Body of pancreas (tissue), 4 donors: ENCODE measurements around the gene SLC12A5. TPM values are rescaled to one million over a fixed set of nuclear protein-coding genes. Genes with fewer than 3 reads are reported as not detected.

ENCODE experiments used
- ATAC-seq: fragments of 150-250 bp; one replicate; pipeline ENCODE4 v1.9.1; 2016
- DNase-seq, 4 donors: peaks; one replicate each; pipeline ENCODE4 v3.0.0-alpha.2; 2019
- H3K27ac ChIP-seq, 4 donors: fragments of 200-600 bp; sonication (generic); 1 replicate in 3 of 4; 2 replicates in 1 of 4; pipeline versions ENCODE4 v1.5.1 to v1.6.1; 2016 to 2019; ENCODE audit warnings: mild to moderate bottlenecking in 1 of 4, mixed read lengths in 1 of 4, moderate library complexity in 1 of 4
- H3K27me3 ChIP-seq, 2 donors: fragments of 200-600 bp; sonication (generic); one replicate each; pipeline ENCODE4 v1.6.0; 2016; ENCODE audit warnings: mild to moderate bottlenecking in 1 of 2
- H3K36me3 ChIP-seq, 2 donors: fragments of 200-600 bp; sonication (generic); replicated peaks in 1 of 2; 2 replicates each; pipeline ENCODE4 v1.5.1; 2016; ENCODE audit warnings: low read depth in 2 of 2; ENCODE audit not compliant: insufficient read depth in 1 of 2
- H3K4me1 ChIP-seq: fragments of 200-600 bp; sonication (generic); one replicate; pipeline ENCODE4 v1.6.0; 2016
- H3K4me3 ChIP-seq, 2 donors: fragments of 200-600 bp; sonication (generic); 1 replicate in 1 of 2; 2 replicates in 1 of 2; pipeline ENCODE4 v1.5.1; 2016 to 2019
- H3K9me3 ChIP-seq, 3 donors: fragments of 200-600 bp; sonication (generic); 1 replicate in 2 of 3; 2 replicates in 1 of 3; pipeline ENCODE4 v1.5.1; 2016
- CTCF ChIP-seq, 7 experiments: fragments of 450-650 bp in 4 of 7; fragments of 200-600 bp in 3 of 7; sonication (generic) in 3 of 7; IDR thresholded peaks; one replicate each; pipeline ENCODE4 v1.5.1; 2016 to 2019; ENCODE audit warnings: antibody characterized with exemption in 7 of 7
- POLR2A ChIP-seq, 3 donors: fragments of 450-650 bp; IDR thresholded peaks; one replicate each; pipeline ENCODE4 v1.6.1; 2016; ENCODE audit warnings: antibody characterized with exemption in 3 of 3, mild to moderate bottlenecking in 2 of 3
- WGBS, 2 donors: methylation state at CpG; one replicate each; pipeline ENCODE4 v1.1.5; 2017; 5-methylcytosine and 5-hydroxymethylcytosine counted together
- intact Hi-C: fragments of 100-400 bp; cut with DNase I; formaldehyde crosslinking; loops from one replicate; pipeline ENCODE4 v1.15.1; 2023
- total RNA-seq, 2 donors: library from RNA; depleted of rRNA; stranded (reverse); fragments of >200 nt; gene quantifications; one replicate each; pipeline ENCODE4 v1.1.0, GENCODE V29; 2016

Gene SLC12A5
- total RNA-seq, 2 donors from 2014 or later, result not detected

GRCh38 chr20:46001498-46001897 lies 27.5 kb upstream of the SLC12A5 start:
- 84 to 91% methylated on average over 4 to 5 of the region's 5 CpGs for WGBS, 2 donors
- intact Hi-C loops, result no loop called here
- DNase-seq (no peak), ATAC-seq (no peak)
- H3K4me3 ChIP-seq, result no peak overlapping the region
- H3K9me3 ChIP-seq, result no peaks in the 10 kb centered on the region
- H3K27me3 ChIP-seq, result peaks cover 0 to 3% of the 10 kb centered on the region in 2 donors
- H3K36me3 ChIP-seq, result no peaks in the 10 kb centered on the region
- TF ChIP-seq CTCF (IDR thresholded peaks at IDR 0.05) (no peak), POLR2A (IDR thresholded peaks at IDR 0.05) (no peak)
- no peaks in the 10 kb centered on the region for H3K4me1 ChIP-seq
- no peak overlapping the region for H3K27ac ChIP-seq

- H3K27ac ChIP-seq, result no peak overlapping the region
- no peaks in the 10 kb centered on the region for H3K4me1 ChIP-seq
- H3K9me3 ChIP-seq, result no peaks in the 10 kb centered on the region
- intact Hi-C loops, result no loop called here
- no peak overlapping the region for H3K4me3 ChIP-seq
- peaks cover 0 to 3% of the 10 kb centered on the region in 2 donors for H3K27me3 ChIP-seq
- no peak for DNase-seq
- TF ChIP-seq CTCF (IDR thresholded peaks at IDR 0.05), result no peak
- TF ChIP-seq POLR2A (IDR thresholded peaks at IDR 0.05), result no peak
- 79% methylated on average over 2 to 3 of the region's 3 CpGs for WGBS, 2 donors
- H3K36me3 ChIP-seq, result no peaks in the 10 kb centered on the region
- no peak for ATAC-seq
Observed at GRCh38 chr20:46002008-46002407, 27.0 kb upstream of the SLC12A5 start.

GRCh38 chr20:46004187-46004586 lies 24.8 kb upstream of the SLC12A5 start:
- no peaks in the 10 kb centered on the region for H3K36me3 ChIP-seq
- ATAC-seq, result no peak
- H3K4me1 ChIP-seq, result no peaks in the 10 kb centered on the region
- H3K4me3 ChIP-seq, result no peak overlapping the region
- 29 to 46% methylated on average over 4 of the region's 4 CpGs for WGBS, 2 donors
- no peaks in the 10 kb centered on the region for H3K27me3 ChIP-seq
- intact Hi-C loops, result no loop called here
- peak in 1 of 4 donors; percentile 49 for DNase-seq
- TF ChIP-seq CTCF (IDR thresholded peaks at IDR 0.05), result no peak
- no peak for TF ChIP-seq POLR2A (IDR thresholded peaks at IDR 0.05)
- H3K9me3 ChIP-seq, result no peaks in the 10 kb centered on the region
- no peak overlapping the region for H3K27ac ChIP-seq

- TF ChIP-seq POLR2A (IDR thresholded peaks at IDR 0.05) (no peak), CTCF (IDR thresholded peaks at IDR 0.05) (no peak)
- ATAC-seq (peak; percentile 6), DNase-seq (peak in 1 of 4 donors; percentile 73)
- intact Hi-C loops, result no loop called here
- WGBS, 2 donors, result 26 to 42% methylated on average over 3 of the region's 3 CpGs
- H3K4me3 ChIP-seq, result no peak overlapping the region
- H3K27me3 ChIP-seq, result no peaks in the 10 kb centered on the region
- peak overlapping the region in 1 of 4 donors; percentile 47 for H3K27ac ChIP-seq
- H3K9me3 ChIP-seq, result no peaks in the 10 kb centered on the region
- H3K36me3 ChIP-seq, result no peaks in the 10 kb centered on the region
- H3K4me1 ChIP-seq, result no peaks in the 10 kb centered on the region
Observed at GRCh38 chr20:46004889-46005473, 24.0 kb upstream of the SLC12A5 start.
